Measurements from ENCODE around the gene MX1. TPM values are rescaled to one million over a fixed set of nuclear protein-coding genes. Genes with fewer than 3 reads are reported as not detected.

The MX1 gene
- total RNA-seq, 1 donor from 2014 or later: 2.4 TPM

GRCh38 chr21:41487082-41487481, 61.0 kb downstream of the MX1 start:
- DNase-seq (ENCODE audit: low read depth) (no peak), FAIRE-seq (no peak)
- Histone ChIP-seq H3K36me3 (ENCODE audit: control insufficient read depth, insufficient read depth, low read length) (no peaks in the 10 kb centered on the region), H3K4me3 (ENCODE audit: low read depth, low read length) (no peak overlapping the region), H3K27me3 (ENCODE audit: control insufficient read depth, insufficient read depth, low read length) (no peaks in the 10 kb centered on the region)
- no peak for TF ChIP-seq CTCF (IDR thresholded peaks at IDR 0.05; ENCODE audit: insufficient read depth, low read length, severe bottlenecking)

GRCh38 chr21:41488080-41488479, 62.0 kb downstream of the MX1 start:
- Histone ChIP-seq H3K4me3 (ENCODE audit: low read depth, low read length) (no peak overlapping the region), H3K36me3 (ENCODE audit: control insufficient read depth, insufficient read depth, low read length) (no peaks in the 10 kb centered on the region), H3K27me3 (ENCODE audit: control insufficient read depth, insufficient read depth, low read length) (no peaks in the 10 kb centered on the region)
- no peak for TF ChIP-seq CTCF (IDR thresholded peaks at IDR 0.05; ENCODE audit: insufficient read depth, low read length, severe bottlenecking)
- no peak for DNase-seq (ENCODE audit: low read depth)
- FAIRE-seq: no peak

- FAIRE-seq (no peak), DNase-seq (ENCODE audit: low read depth) (no peak)
- no peak for TF ChIP-seq CTCF (IDR thresholded peaks at IDR 0.05; ENCODE audit: insufficient read depth, low read length, severe bottlenecking)
These were observed 63.3 kb downstream of the MX1 start for GRCh38 chr21:41489329-41489728.

GRCh38 chr21:41490330-41490729, 64.3 kb downstream of the MX1 start:
- Histone ChIP-seq H3K27me3 (ENCODE audit: control insufficient read depth, insufficient read depth, low read length) (no peaks in the 10 kb centered on the region), H3K4me3 (ENCODE audit: low read depth, low read length) (no peak overlapping the region), H3K36me3 (ENCODE audit: control insufficient read depth, insufficient read depth, low read length) (no peaks in the 10 kb centered on the region)
- FAIRE-seq (no peak), DNase-seq (ENCODE audit: low read depth) (no peak)
- TF ChIP-seq CTCF (IDR thresholded peaks at IDR 0.05; ENCODE audit: insufficient read depth, low read length, severe bottlenecking): no peak

More at GRCh38 chr21:41489329-41489728, 63.3 kb downstream of the MX1 start:
- H3K27me3 ChIP-seq (ENCODE audit: control insufficient read depth, insufficient read depth, low read length): no peaks in the 10 kb centered on the region
- no peaks in the 10 kb centered on the region for H3K36me3 ChIP-seq (ENCODE audit: control insufficient read depth, insufficient read depth, low read length)
- no peak overlapping the region for H3K4me3 ChIP-seq (ENCODE audit: low read depth, low read length)

GRCh38 chr21:41491412-41491811, 65.4 kb downstream of the MX1 start:
- no peak for FAIRE-seq
- TF ChIP-seq CTCF (IDR thresholded peaks at IDR 0.05; ENCODE audit: insufficient read depth, low read length, severe bottlenecking): no peak
- no peak for DNase-seq (ENCODE audit: low read depth)

GRCh38 chr21:41494242-41494641, 68.2 kb downstream of the MX1 start:
- Histone ChIP-seq H3K36me3 (ENCODE audit: control insufficient read depth, insufficient read depth, low read length) (no peaks in the 10 kb centered on the region), H3K27me3 (ENCODE audit: control insufficient read depth, insufficient read depth, low read length) (no peaks in the 10 kb centered on the region), H3K4me3 (ENCODE audit: low read depth, low read length) (no peak overlapping the region)
- no peak for TF ChIP-seq CTCF (IDR thresholded peaks at IDR 0.05; ENCODE audit: insufficient read depth, low read length, severe bottlenecking)
- DNase-seq (ENCODE audit: low read depth) (no peak), FAIRE-seq (no peak)

More at GRCh38 chr21:41491412-41491811, 65.4 kb downstream of the MX1 start:
- no peaks in the 10 kb centered on the region for H3K27me3 ChIP-seq (ENCODE audit: control insufficient read depth, insufficient read depth, low read length)
- H3K4me3 ChIP-seq (ENCODE audit: low read depth, low read length): no peak overlapping the region
- H3K36me3 ChIP-seq (ENCODE audit: control insufficient read depth, insufficient read depth, low read length): no peaks in the 10 kb centered on the region

All from bronchial epithelial cell (primary cell).